Measurements from ENCODE around the gene E2F6.

E2F6 gene

GRCh38 chr2:11456251-11456650 is 9.7 kb downstream of the E2F6 start:
- no peak for DNase-seq (ENCODE audit: low read depth)

- DNase-seq (ENCODE audit: low read depth), result no peak
These were observed 11.1 kb downstream of the E2F6 start for GRCh38 chr2:11454824-11455223.

- no peak for DNase-seq (ENCODE audit: low read depth)
These were observed 15.2 kb downstream of the E2F6 start for GRCh38 chr2:11450791-11451190.

- no peak for DNase-seq (ENCODE audit: low read depth)
These were observed 19.2 kb downstream of the E2F6 start for GRCh38 chr2:11446733-11447248.

GRCh38 chr2:11444737-11445136 is 21.2 kb downstream of the E2F6 start:
- no peak for DNase-seq (ENCODE audit: low read depth)

GRCh38 chr2:11438555-11439080 is 27.3 kb downstream of the E2F6 start:
- no peak for DNase-seq (ENCODE audit: low read depth)

- no peak for DNase-seq (ENCODE audit: low read depth)
These were observed 28.4 kb downstream of the E2F6 start for GRCh38 chr2:11437602-11438001.

GRCh38 chr2:11435036-11435435 is 30.9 kb downstream of the E2F6 start:
- DNase-seq (ENCODE audit: low read depth), result no peak

- DNase-seq (ENCODE audit: low read depth), result no peak
These were observed 31.5 kb downstream of the E2F6 start for GRCh38 chr2:11434443-11434842.

- no peak for DNase-seq (ENCODE audit: low read depth)
These were observed 32.1 kb downstream of the E2F6 start for GRCh38 chr2:11433822-11434221.

GRCh38 chr2:11430729-11431128 is 35.2 kb downstream of the E2F6 start:
- DNase-seq (ENCODE audit: low read depth), result no peak

GRCh38 chr2:11427224-11427623 is 38.7 kb downstream of the E2F6 start:
- DNase-seq (ENCODE audit: low read depth), result no peak

- DNase-seq (ENCODE audit: low read depth), result no peak
These were observed 43.0 kb downstream of the E2F6 start for GRCh38 chr2:11422901-11423435.

GRCh38 chr2:11422491-11422865 is 43.5 kb downstream of the E2F6 start:
- DNase-seq (ENCODE audit: low read depth), result no peak

- DNase-seq (ENCODE audit: low read depth), result no peak
These were observed 44.0 kb downstream of the E2F6 start for GRCh38 chr2:11421863-11422490.

GRCh38 chr2:11420671-11421070 is 45.3 kb downstream of the E2F6 start:
- DNase-seq (ENCODE audit: low read depth), result no peak

- DNase-seq (ENCODE audit: low read depth), result no peak
These were observed 45.8 kb downstream of the E2F6 start for GRCh38 chr2:11420190-11420589.

GRCh38 chr2:11419781-11420180 is 46.2 kb downstream of the E2F6 start:
- no peak for DNase-seq (ENCODE audit: low read depth)

- DNase-seq (ENCODE audit: low read depth), result no peak
These were observed 47.9 kb downstream of the E2F6 start for GRCh38 chr2:11417946-11418585.

- DNase-seq (ENCODE audit: low read depth), result no peak
These were observed 49.0 kb downstream of the E2F6 start for GRCh38 chr2:11416931-11417330.

GRCh38 chr2:11416186-11416585 is 49.8 kb downstream of the E2F6 start:
- DNase-seq (ENCODE audit: low read depth), result no peak

- DNase-seq (ENCODE audit: low read depth), result no peak
These were observed 51.4 kb downstream of the E2F6 start for GRCh38 chr2:11414372-11415124.

- no peak for DNase-seq (ENCODE audit: low read depth)
These were observed 53.5 kb downstream of the E2F6 start for GRCh38 chr2:11412449-11412810.

Data from stimulated activated CD8-positive, alpha-beta memory T cell treated with anti-CD3 and anti-CD28 coated beads, Interleukin-15, amount 100 ng/mL, for 1 hour (primary cell).